Keratinocyte (primary cell): ENCODE data around the gene NPRL2. TPM values are rescaled to one million over a fixed set of nuclear protein-coding genes. Genes with fewer than 3 reads are reported as not detected.

ENCODE experiments used
- DNase-seq: peaks from one replicate; pipeline ENCODE4 v3.0.0-alpha.2; 2011; ENCODE audit warnings: low read depth, missing footprints, low spot score
- FAIRE-seq: peaks from 2 replicates; lab custom pipeline; 2011; peaks lifted over from hg19 to GRCh38; lab: Jason Lieb, UNC
- H2AFZ ChIP-seq: 2 replicates; pipeline ENCODE4 v1.6.0; 2012; ENCODE audit warnings: low read length, control low read depth, inconsistent platforms; ENCODE audit not compliant: control insufficient read depth
- H3K27ac ChIP-seq: 2 replicates; pipeline ENCODE4 v1.5.1; 2011; ENCODE audit warnings: low read length; ENCODE audit not compliant: control insufficient read depth, insufficient read depth
- H3K27me3 ChIP-seq: 3 replicates; pipeline ENCODE4 v1.6.0; 2011; ENCODE audit warnings: low read length; ENCODE audit not compliant: control insufficient read depth, insufficient read depth; ENCODE audit errors: extremely low read depth
- H3K36me3 ChIP-seq, 2 experiments: 2 replicates in 1 of 2; 3 replicates in 1 of 2; pipeline ENCODE4 v1.5.1; 2011; ENCODE audit warnings: low read length in 2 of 2, mild to moderate bottlenecking in 1 of 2; ENCODE audit not compliant: control insufficient read depth in 2 of 2, insufficient read depth in 2 of 2; ENCODE audit errors: extremely low read depth in 1 of 2
- H3K4me1 ChIP-seq: 3 replicates; pipeline ENCODE4 v1.5.1; 2011; ENCODE audit warnings: low read length; ENCODE audit not compliant: control insufficient read depth, insufficient read depth; ENCODE audit errors: extremely low read depth
- H3K4me2 ChIP-seq: 3 replicates; pipeline ENCODE4 v1.6.0; 2011; ENCODE audit warnings: low read depth, low read length; ENCODE audit not compliant: control insufficient read depth, insufficient read depth; ENCODE audit errors: extremely low read depth
- H3K4me3 ChIP-seq, 3 experiments: fragments of 200-600 bp in 1 of 3; sonication (generic) in 1 of 3; 2 replicates in 2 of 3; 3 replicates in 1 of 3; pipeline ENCODE4 v1.5.1; 2011 to 2016; ENCODE audit warnings: low read length in 3 of 3, mild to moderate bottlenecking in 3 of 3, control low read depth in 2 of 3, inconsistent platforms in 1 of 3, low read depth in 1 of 3, mixed read lengths in 1 of 3, mixed run types in 1 of 3, moderate library complexity in 1 of 3; ENCODE audit not compliant: control insufficient read depth in 2 of 3, insufficient read depth in 2 of 3; ENCODE audit errors: extremely low read depth in 1 of 3
- H3K79me2 ChIP-seq: 2 replicates; pipeline ENCODE4 v1.6.0; 2012; ENCODE audit warnings: low read length; ENCODE audit not compliant: control insufficient read depth, insufficient read depth
- H3K9ac ChIP-seq: 3 replicates; pipeline ENCODE4 v1.6.0; 2011; ENCODE audit warnings: low read length; ENCODE audit not compliant: control insufficient read depth, insufficient read depth; ENCODE audit errors: extremely low read depth
- H3K9me1 ChIP-seq: 3 replicates; pipeline ENCODE4 v1.6.0; 2011; ENCODE audit warnings: low read length; ENCODE audit not compliant: control insufficient read depth, insufficient read depth; ENCODE audit errors: extremely low read depth
- H3K9me3 ChIP-seq: 2 replicates; pipeline ENCODE4 v1.5.1; 2012; ENCODE audit warnings: low read depth, low read length; ENCODE audit not compliant: control insufficient read depth
- H4K20me1 ChIP-seq: 3 replicates; pipeline ENCODE4 v1.6.0; 2011; ENCODE audit warnings: low read length; ENCODE audit not compliant: control insufficient read depth, insufficient read depth; ENCODE audit errors: extremely low read depth
- EZH2 ChIP-seq: IDR thresholded peaks from one replicate; pipeline ENCODE4 v1.6.1; 2012; ENCODE audit warnings: inconsistent platforms, mild to moderate bottlenecking, low read length, moderate library complexity
- dilution Hi-C: fragments of 300-500 bp; cut with MboI; formaldehyde crosslinking; loops from one replicate; pipeline ENCODE4 v1.7.0; 2020; ENCODE audit warnings: low sequenced_read_pairs; ENCODE audit not compliant: extremely low pct_ligation_motif_present
- polyA plus RNA-seq, 5 experiments: library from polyadenylated mRNA; depleted of rRNA in 3 of 5; stranded (reverse) in 3 of 5; stranded (forward) in 1 of 5; unstranded in 1 of 5; fragments of >200 nt; gene quantifications; 1 replicate in 1 of 5; 2 replicates in 3 of 5; 3 replicates in 1 of 5; pipeline versions ENCODE4 v1.2.1 to v1.2.3, GENCODE V29; 2011 to 2012; ENCODE audit warnings: missing spikeins in 2 of 5, low read depth in 1 of 5, low replicate concordance in 1 of 5
- TF ChIP-seq, protein P1 (sequence below), 3 experiments: IDR thresholded peaks in 1 of 3; conservative IDR thresholded peaks in 1 of 3; optimal IDR thresholded peaks in 1 of 3; 2 replicates in 2 of 3; 3 replicates in 1 of 3; pipeline versions ENCODE3 to v1.5.1; 2011; ENCODE audit warnings: low read length in 3 of 3, mild to moderate bottlenecking in 3 of 3, moderate library complexity in 2 of 3, control low read depth in 1 of 3, inconsistent platforms in 1 of 3; ENCODE audit not compliant: insufficient read depth in 2 of 3; ENCODE audit errors: extremely low read depth in 1 of 3

The NPRL2 gene
- polyA plus RNA-seq, 1 donor (not counting 4 experiments of a cell fraction or from before 2014, with no cell fraction given) = 20.6 TPM

DNA sequence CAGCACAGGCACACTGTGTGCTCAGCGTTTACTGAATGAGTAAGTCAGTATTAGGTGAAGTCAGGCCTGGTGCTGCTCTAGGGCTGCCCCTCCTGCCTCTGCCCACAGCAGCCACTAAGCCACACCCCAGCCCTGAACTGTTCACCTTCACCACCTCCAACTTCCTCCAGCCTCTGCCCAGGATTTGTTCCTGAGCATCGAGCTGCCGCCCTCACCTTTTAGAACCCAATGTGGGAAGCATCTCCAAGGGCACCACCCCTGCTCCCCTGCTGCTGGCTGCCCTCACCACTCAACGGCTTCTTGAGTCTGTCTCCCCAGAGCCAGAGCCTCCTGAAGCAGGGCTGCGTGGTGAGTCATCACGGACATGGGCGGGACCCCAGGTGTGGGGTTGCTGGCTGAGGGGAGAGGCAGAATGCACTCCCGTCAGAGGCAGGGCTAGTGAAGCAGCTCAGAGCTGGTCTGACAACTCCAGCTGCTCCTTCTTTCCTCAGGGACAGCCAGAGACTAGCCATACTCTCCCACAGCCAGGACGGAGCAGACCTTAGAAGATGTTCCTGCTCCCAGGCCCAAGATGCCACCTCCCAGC lies 33.8 kb downstream of the NPRL2 start:
- Histone ChIP-seq H3K9ac (peak overlapping the region; percentile 71), H3K4me2 (peak overlapping the region; percentile 95), H3K36me3 (peaks cover 12 to 25% of the 10 kb centered on the region in 2 experiments), H3K9me3 (no peaks in the 10 kb centered on the region), H4K20me1 (no peaks in the 10 kb centered on the region), H3K4me3 (peak overlapping the region in 2 of 3 experiments; percentile 50 to 54), H3K27ac (peak overlapping the region; percentile 88), H2AFZ (no peak overlapping the region), H3K9me1 (peaks cover 7% of the 10 kb centered on the region), H3K27me3 (no peaks in the 10 kb centered on the region), H3K4me1 (peaks cover 45% of the 10 kb centered on the region), H3K79me2 (peaks cover 35% of the 10 kb centered on the region)
- no peak for TF ChIP-seq EZH2
- TF ChIP-seq, protein P1, sequence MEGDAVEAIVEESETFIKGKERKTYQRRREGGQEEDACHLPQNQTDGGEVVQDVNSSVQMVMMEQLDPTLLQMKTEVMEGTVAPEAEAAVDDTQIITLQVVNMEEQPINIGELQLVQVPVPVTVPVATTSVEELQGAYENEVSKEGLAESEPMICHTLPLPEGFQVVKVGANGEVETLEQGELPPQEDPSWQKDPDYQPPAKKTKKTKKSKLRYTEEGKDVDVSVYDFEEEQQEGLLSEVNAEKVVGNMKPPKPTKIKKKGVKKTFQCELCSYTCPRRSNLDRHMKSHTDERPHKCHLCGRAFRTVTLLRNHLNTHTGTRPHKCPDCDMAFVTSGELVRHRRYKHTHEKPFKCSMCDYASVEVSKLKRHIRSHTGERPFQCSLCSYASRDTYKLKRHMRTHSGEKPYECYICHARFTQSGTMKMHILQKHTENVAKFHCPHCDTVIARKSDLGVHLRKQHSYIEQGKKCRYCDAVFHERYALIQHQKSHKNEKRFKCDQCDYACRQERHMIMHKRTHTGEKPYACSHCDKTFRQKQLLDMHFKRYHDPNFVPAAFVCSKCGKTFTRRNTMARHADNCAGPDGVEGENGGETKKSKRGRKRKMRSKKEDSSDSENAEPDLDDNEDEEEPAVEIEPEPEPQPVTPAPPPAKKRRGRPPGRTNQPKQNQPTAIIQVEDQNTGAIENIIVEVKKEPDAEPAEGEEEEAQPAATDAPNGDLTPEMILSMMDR (optimal IDR thresholded peaks at IDR 0.05 in 1 of 3, IDR thresholded peaks at IDR 0.05 in 1 of 3, conservative IDR thresholded peaks at IDR 0.05 in 1 of 3; ENCODE audit: extremely low read depth in 1 of 3, insufficient read depth in 2 of 3, low read length in 3 of 3) = no peak
- FAIRE-seq (peak; percentile 93), DNase-seq (peak; percentile 95)
- dilution Hi-C loops = no loop called here

DNA sequence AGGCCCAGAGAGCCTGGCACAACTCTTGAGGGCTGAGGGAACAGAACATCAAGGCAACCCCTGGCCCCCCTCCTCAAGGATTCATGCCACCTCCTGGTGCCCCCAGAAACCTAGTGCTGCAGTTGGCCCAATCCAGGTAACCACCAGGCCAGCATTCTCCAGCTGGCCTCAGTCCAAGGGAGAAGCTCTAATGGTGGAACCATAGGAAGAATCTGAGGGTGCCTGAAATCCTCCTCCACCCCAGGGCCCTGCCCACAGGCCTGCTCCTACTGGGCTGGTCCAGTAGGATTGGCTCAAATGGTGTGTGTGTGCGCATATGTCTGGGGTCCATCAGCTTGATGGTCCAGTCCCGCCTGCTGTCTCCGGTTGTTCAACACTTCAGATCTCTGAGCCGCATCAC lies 35.8 kb downstream of the NPRL2 start:
- H3K27ac ChIP-seq = no peak overlapping the region
- H2AFZ ChIP-seq = no peak overlapping the region
- no peaks in the 10 kb centered on the region for H4K20me1 ChIP-seq
- TF ChIP-seq, protein P1 (optimal IDR thresholded peaks at IDR 0.05 in 1 of 3, IDR thresholded peaks at IDR 0.05 in 1 of 3, conservative IDR thresholded peaks at IDR 0.05 in 1 of 3; ENCODE audit: extremely low read depth in 1 of 3, insufficient read depth in 2 of 3, low read length in 3 of 3) = no peak
- TF ChIP-seq EZH2 = no peak
- peaks cover 42% of the 10 kb centered on the region for H3K4me1 ChIP-seq
- H3K9me1 ChIP-seq = peaks cover 7% of the 10 kb centered on the region
- no peak for FAIRE-seq
- DNase-seq = no peak
- H3K36me3 ChIP-seq = peaks cover 12 to 25% of the 10 kb centered on the region in 2 experiments
- H3K4me2 ChIP-seq = no peak overlapping the region
- H3K9ac ChIP-seq = no peak overlapping the region
- no peak overlapping the region for H3K4me3 ChIP-seq
- no peaks in the 10 kb centered on the region for H3K27me3 ChIP-seq
- H3K79me2 ChIP-seq = peaks cover 24% of the 10 kb centered on the region
- dilution Hi-C loops = no loop called here
- H3K9me3 ChIP-seq = no peaks in the 10 kb centered on the region
